Kidney tubule cell (primary cell): Measurements from ENCODE around the gene TPK1.
"Not testable (repeated sequence)": the region's sequence is repeated elsewhere in the genome, so short reads cannot be mapped to it uniquely, and the experiment has no call there.

Experiments
- DNase-seq: peaks from one replicate; pipeline ENCODE4 v3.0.0-alpha.2; 2018; ENCODE audit warnings: low spot score

Gene TPK1

GRCh38 chr7:144474800-144475615 is 360.8 kb downstream of the TPK1 start:
- DNase-seq = no peak

- no peak for DNase-seq
These were observed 361.5 kb downstream of the TPK1 start for GRCh38 chr7:144474363-144474762.

- peak; percentile 20 for DNase-seq
These were observed 361.9 kb downstream of the TPK1 start for GRCh38 chr7:144473908-144474307.

- peak; percentile 35 for DNase-seq
These were observed 365.8 kb downstream of the TPK1 start for GRCh38 chr7:144470078-144470477.

GRCh38 chr7:144468990-144469732 is 366.7 kb downstream of the TPK1 start:
- peak; percentile 67 for DNase-seq

GRCh38 chr7:144459635-144460034 is 376.2 kb downstream of the TPK1 start:
- no peak for DNase-seq

- no peak for DNase-seq
These were observed 380.8 kb downstream of the TPK1 start for GRCh38 chr7:144455040-144455404.

- no peak for DNase-seq
These were observed 381.4 kb downstream of the TPK1 start for GRCh38 chr7:144454256-144455039.

GRCh38 chr7:144452064-144452463 is 383.8 kb downstream of the TPK1 start:
- peak; percentile 45 for DNase-seq

- no peak for DNase-seq
These were observed 390.3 kb downstream of the TPK1 start for GRCh38 chr7:144445590-144445989.

- DNase-seq = no peak
These were observed 396.1 kb downstream of the TPK1 start for GRCh38 chr7:144439717-144440205.

GRCh38 chr7:144438759-144439158 is 397.1 kb downstream of the TPK1 start:
- DNase-seq = no peak

- peak; percentile 81 for DNase-seq
These were observed 398.3 kb downstream of the TPK1 start for GRCh38 chr7:144437370-144438191.

- DNase-seq = no peak
These were observed 399.4 kb downstream of the TPK1 start for GRCh38 chr7:144436500-144436899.

GRCh38 chr7:144428431-144428830 is 407.4 kb downstream of the TPK1 start:
- no peak for DNase-seq

GRCh38 chr7:144427539-144427938 is 408.3 kb downstream of the TPK1 start:
- DNase-seq = not testable (repeated sequence)

GRCh38 chr7:144418931-144419330 is 416.9 kb downstream of the TPK1 start:
- DNase-seq = not testable (repeated sequence)

GRCh38 chr7:144416341-144416740 is 419.5 kb downstream of the TPK1 start:
- DNase-seq = no peak

GRCh38 chr7:144415858-144416257 is 420.0 kb downstream of the TPK1 start:
- no peak for DNase-seq

- DNase-seq = no peak
These were observed 421.0 kb downstream of the TPK1 start for GRCh38 chr7:144414815-144415214.

- DNase-seq = no peak
These were observed 425.4 kb downstream of the TPK1 start for GRCh38 chr7:144410441-144410840.

GRCh38 chr7:144408121-144408520 is 427.7 kb downstream of the TPK1 start:
- DNase-seq = no peak
